Measurements from ENCODE around the gene CYGB. TPM values are rescaled to one million over a fixed set of nuclear protein-coding genes. Genes with fewer than 3 reads are reported as not detected.
A peak's percentile ranks its signal among the peaks of the same experiment; 100 is the strongest.

Gene CYGB
- total RNA-seq, 4 donors from 2014 or later: 1.3 to 12.8 (median 6.9) TPM

GRCh38 chr17:76542984-76543383 lies 5.5 kb upstream of the CYGB start:
- H3K4me1 ChIP-seq: peaks cover 16 to 100% (median 30%) of the 10 kb centered on the region in 3 donors

GRCh38 chr17:76542566-76542971 lies 5.1 kb upstream of the CYGB start:
- intact Hi-C loops (cut with DNase I): no loop called here
- WGBS, 2 donors: 77 to 80% methylated on average over 8 of the region's 10 CpGs
- Histone ChIP-seq H3K27ac (peak overlapping the region in 1 of 4 donors; percentile 71), H3K36me3 (no peaks in the 10 kb centered on the region), H3K27me3 (peaks cover 0 to 38% (median 0%) of the 10 kb centered on the region in 4 donors), H3K4me1 (peaks cover 21 to 100% (median 30%) of the 10 kb centered on the region in 3 donors), H3K4me3 (no peak overlapping the region), H3K9me3 (no peaks in the 10 kb centered on the region)
- no peak for DNase-seq
- TF ChIP-seq POLR2A (IDR thresholded peaks at IDR 0.05) (no peak), CTCF (IDR thresholded peaks at IDR 0.05) (no peak)

More at GRCh38 chr17:76542984-76543383, 5.5 kb upstream of the CYGB start:
- H3K4me3 ChIP-seq: no peak overlapping the region
- TF ChIP-seq POLR2A (IDR thresholded peaks at IDR 0.05) (no peak), CTCF (IDR thresholded peaks at IDR 0.05) (no peak)
- no peaks in the 10 kb centered on the region for H3K36me3 ChIP-seq
- no peak for DNase-seq
- WGBS, 2 donors: 33 to 93% methylated on average over 3 to 4 of the region's 8 CpGs
- H3K9me3 ChIP-seq: no peaks in the 10 kb centered on the region
- H3K27ac ChIP-seq: no peak overlapping the region
- intact Hi-C loops (cut with DNase I): no loop called here
- peaks cover 0 to 34% (median 0%) of the 10 kb centered on the region in 4 donors for H3K27me3 ChIP-seq

- Histone ChIP-seq H3K9me3 (no peaks in the 10 kb centered on the region), H3K27ac (peak overlapping the region in 2 of 4 donors; percentile 68 to 71), H3K4me3 (no peak overlapping the region), H3K4me1 (peaks cover 22 to 98% (median 26%) of the 10 kb centered on the region in 3 donors), H3K36me3 (no peaks in the 10 kb centered on the region), H3K27me3 (peaks cover 0 to 42% (median 2%) of the 10 kb centered on the region in 4 donors)
- intact Hi-C loops (cut with DNase I): no loop called here
- no peak for DNase-seq
- WGBS, 2 donors: 80 to 92% methylated on average over 8 to 9 of the region's 10 CpGs
- TF ChIP-seq POLR2A (IDR thresholded peaks at IDR 0.05) (no peak), CTCF (IDR thresholded peaks at IDR 0.05) (no peak)
These were observed 4.4 kb upstream of the CYGB start for GRCh38 chr17:76541739-76542454.

GRCh38 chr17:76540381-76541300 lies 3.1 kb upstream of the CYGB start:
- H3K27ac ChIP-seq: peak overlapping the region; percentile 63 to 79 (median 70)
- no peak for DNase-seq
- no peaks in the 10 kb centered on the region for H3K9me3 ChIP-seq
- peak overlapping the region in 3 of 4 donors; percentile 38 to 59 (median 39) for H3K4me3 ChIP-seq
- 11 to 24% methylated on average over 5 to 10 of the region's 27 CpGs for WGBS, 2 donors
- peaks cover 0 to 54% (median 3%) of the 10 kb centered on the region in 4 donors for H3K27me3 ChIP-seq
- H3K4me1 ChIP-seq: peaks cover 15 to 97% (median 16%) of the 10 kb centered on the region in 3 donors
- TF ChIP-seq POLR2A (IDR thresholded peaks at IDR 0.05) (peak in 1 of 4 donors; percentile 54), CTCF (IDR thresholded peaks at IDR 0.05) (peak in 3 of 6 experiments; percentile 9 to 39 (median 12))
- H3K36me3 ChIP-seq: no peaks in the 10 kb centered on the region
- intact Hi-C loops (cut with DNase I): no loop called here

All from esophagus squamous epithelium (tissue), 5 donors.